HL-60 (cell line): ENCODE measurements around the gene TSHZ1.

Source experiments
- GABPA ChIP-seq: IDR thresholded peaks from 2 replicates; pipeline ENCODE4 v1.6.1; 2012; ENCODE audit warnings: low read depth
- POLR2AphosphoS5 ChIP-seq: IDR thresholded peaks from 2 replicates; pipeline ENCODE4 v1.6.1; 2012; ENCODE audit warnings: low read depth
- SPI1 ChIP-seq: IDR thresholded peaks from 2 replicates; pipeline ENCODE4 v1.6.1; 2012; ENCODE audit warnings: low read depth, mild to moderate bottlenecking, borderline replicate concordance
- TF ChIP-seq, protein P1 (sequence below): IDR thresholded peaks from one replicate; pipeline ENCODE4 v1.5.1; 2011; ENCODE audit warnings: low read length, control low read depth, inconsistent platforms; ENCODE audit not compliant: insufficient read depth
- TF ChIP-seq, protein P2 (sequence below): IDR thresholded peaks from 2 replicates; pipeline ENCODE4 v1.6.1; 2012; ENCODE audit warnings: low read depth; ENCODE audit not compliant: insufficient replicate concordance

DNA sequence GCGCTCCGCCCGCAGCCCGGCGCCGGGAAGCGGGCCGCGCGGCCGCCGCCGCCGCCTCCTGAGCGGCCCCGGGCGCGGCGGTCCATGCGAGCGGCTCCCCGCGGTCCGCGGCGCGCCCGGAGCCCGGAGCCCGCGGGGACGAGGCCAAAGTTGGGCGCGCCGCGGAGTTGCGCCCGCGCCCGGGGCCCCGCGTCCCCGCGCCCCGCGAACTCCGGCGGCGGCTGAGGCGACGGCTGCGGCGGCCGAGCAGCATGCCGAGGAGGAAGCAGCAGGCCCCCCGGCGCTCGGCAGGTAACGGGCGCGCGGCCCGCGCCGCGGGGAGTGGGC, 992 bp downstream of the TSHZ1 start:
- TF ChIP-seq, protein P1, sequence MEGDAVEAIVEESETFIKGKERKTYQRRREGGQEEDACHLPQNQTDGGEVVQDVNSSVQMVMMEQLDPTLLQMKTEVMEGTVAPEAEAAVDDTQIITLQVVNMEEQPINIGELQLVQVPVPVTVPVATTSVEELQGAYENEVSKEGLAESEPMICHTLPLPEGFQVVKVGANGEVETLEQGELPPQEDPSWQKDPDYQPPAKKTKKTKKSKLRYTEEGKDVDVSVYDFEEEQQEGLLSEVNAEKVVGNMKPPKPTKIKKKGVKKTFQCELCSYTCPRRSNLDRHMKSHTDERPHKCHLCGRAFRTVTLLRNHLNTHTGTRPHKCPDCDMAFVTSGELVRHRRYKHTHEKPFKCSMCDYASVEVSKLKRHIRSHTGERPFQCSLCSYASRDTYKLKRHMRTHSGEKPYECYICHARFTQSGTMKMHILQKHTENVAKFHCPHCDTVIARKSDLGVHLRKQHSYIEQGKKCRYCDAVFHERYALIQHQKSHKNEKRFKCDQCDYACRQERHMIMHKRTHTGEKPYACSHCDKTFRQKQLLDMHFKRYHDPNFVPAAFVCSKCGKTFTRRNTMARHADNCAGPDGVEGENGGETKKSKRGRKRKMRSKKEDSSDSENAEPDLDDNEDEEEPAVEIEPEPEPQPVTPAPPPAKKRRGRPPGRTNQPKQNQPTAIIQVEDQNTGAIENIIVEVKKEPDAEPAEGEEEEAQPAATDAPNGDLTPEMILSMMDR: no peak
- TF ChIP-seq POLR2AphosphoS5 (no peak), SPI1 (no peak), GABPA (no peak)
- TF ChIP-seq, protein P2, sequence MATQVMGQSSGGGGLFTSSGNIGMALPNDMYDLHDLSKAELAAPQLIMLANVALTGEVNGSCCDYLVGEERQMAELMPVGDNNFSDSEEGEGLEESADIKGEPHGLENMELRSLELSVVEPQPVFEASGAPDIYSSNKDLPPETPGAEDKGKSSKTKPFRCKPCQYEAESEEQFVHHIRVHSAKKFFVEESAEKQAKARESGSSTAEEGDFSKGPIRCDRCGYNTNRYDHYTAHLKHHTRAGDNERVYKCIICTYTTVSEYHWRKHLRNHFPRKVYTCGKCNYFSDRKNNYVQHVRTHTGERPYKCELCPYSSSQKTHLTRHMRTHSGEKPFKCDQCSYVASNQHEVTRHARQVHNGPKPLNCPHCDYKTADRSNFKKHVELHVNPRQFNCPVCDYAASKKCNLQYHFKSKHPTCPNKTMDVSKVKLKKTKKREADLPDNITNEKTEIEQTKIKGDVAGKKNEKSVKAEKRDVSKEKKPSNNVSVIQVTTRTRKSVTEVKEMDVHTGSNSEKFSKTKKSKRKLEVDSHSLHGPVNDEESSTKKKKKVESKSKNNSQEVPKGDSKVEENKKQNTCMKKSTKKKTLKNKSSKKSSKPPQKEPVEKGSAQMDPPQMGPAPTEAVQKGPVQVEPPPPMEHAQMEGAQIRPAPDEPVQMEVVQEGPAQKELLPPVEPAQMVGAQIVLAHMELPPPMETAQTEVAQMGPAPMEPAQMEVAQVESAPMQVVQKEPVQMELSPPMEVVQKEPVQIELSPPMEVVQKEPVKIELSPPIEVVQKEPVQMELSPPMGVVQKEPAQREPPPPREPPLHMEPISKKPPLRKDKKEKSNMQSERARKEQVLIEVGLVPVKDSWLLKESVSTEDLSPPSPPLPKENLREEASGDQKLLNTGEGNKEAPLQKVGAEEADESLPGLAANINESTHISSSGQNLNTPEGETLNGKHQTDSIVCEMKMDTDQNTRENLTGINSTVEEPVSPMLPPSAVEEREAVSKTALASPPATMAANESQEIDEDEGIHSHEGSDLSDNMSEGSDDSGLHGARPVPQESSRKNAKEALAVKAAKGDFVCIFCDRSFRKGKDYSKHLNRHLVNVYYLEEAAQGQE: no peak
